HPDE6-E6E7 (cell line): ENCODE measurements around the gene SNRPA1.
"Not testable (repeated sequence)": the region's sequence is repeated elsewhere in the genome, so short reads cannot be mapped to it uniquely, and the experiment has no call there.

Experiments used
- DNase-seq: peaks from one replicate; pipeline ENCODE4 v3.0.0; 2011; ENCODE audit warnings: missing footprints; ENCODE audit errors: extremely low spot score

The SNRPA1 gene

DNA sequence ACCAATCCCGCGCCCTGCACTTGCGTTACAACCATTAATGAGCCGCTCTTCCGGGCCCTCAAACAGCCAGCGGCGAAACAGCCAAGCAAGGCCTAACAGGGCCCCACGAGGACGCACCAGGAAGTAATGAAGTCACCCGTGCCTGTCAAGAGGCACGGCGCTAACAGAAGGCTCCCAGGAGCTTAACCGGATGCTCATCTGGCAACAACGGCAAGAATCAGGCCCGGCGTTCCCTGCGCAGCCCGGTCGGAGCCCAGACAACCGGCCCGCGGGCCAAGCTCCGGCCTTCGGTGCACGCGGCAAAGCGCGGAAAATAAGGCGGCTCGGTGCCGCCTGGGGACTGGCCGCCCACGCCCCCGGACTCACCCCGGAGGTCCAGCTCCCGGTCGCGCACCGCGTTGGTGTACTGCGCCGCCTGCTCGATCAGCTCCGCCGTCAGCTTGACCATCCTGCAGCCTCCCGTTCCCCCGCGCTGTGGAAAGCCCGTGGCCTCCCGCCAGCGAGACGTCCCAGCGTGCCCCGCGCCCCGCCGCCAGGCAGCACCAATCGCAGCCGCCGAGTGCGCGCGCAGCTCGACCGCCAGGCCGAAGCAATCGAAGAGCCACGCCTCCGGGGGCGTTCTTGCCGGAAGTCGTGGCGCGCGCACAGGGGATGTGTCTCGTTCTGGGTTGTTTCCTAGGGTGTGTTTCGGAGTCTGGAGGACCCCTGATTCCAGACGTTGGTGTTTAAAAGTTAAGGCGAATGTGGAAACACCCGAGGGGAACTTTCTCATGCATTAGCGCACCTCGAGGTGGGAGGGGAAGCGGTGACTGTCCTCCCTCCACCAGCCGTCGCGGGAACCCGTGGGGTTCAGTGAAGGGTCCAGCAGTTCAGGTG lies at the start of gene SNRPA1:
Gene SNRPA1 (minus strand): TSS at position 518 of the 876 bp plus-strand sequence. CDS start 70 bp downstream, at position 448.
- DNase-seq, result peak; percentile 76

- no peak for DNase-seq
Observed at GRCh38 chr15:101342056-101342455, 47.0 kb upstream of the SNRPA1 start.

DNA sequence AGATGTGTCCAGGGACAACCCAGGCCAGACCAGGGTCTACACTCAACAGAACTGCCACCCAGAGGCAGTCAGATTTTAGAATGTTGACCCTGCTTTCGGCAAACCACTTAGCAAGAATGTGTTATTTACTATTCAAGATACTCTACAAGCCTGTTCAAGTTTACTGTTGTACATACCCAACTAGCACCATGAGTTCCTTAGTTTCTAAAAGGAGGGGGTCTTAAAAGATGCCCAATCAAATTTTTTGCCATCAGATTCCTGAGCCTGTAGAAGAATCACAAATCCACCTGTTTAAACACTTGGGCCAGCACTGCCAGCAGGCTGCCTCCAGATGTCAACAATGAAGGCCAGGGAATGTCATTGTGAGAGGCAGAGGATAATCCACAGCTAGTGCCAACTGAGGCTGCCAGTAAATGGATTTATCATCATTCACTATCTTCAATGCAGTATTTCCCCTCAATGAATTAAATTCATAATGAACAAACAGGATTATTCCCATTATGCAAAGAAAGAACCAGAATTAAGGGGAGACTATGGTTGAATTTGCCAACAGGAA lies 43.5 kb upstream of the SNRPA1 start:
- DNase-seq, result no peak

- DNase-seq, result no peak
Observed at GRCh38 chr15:101337976-101338375, 42.9 kb upstream of the SNRPA1 start.

DNA sequence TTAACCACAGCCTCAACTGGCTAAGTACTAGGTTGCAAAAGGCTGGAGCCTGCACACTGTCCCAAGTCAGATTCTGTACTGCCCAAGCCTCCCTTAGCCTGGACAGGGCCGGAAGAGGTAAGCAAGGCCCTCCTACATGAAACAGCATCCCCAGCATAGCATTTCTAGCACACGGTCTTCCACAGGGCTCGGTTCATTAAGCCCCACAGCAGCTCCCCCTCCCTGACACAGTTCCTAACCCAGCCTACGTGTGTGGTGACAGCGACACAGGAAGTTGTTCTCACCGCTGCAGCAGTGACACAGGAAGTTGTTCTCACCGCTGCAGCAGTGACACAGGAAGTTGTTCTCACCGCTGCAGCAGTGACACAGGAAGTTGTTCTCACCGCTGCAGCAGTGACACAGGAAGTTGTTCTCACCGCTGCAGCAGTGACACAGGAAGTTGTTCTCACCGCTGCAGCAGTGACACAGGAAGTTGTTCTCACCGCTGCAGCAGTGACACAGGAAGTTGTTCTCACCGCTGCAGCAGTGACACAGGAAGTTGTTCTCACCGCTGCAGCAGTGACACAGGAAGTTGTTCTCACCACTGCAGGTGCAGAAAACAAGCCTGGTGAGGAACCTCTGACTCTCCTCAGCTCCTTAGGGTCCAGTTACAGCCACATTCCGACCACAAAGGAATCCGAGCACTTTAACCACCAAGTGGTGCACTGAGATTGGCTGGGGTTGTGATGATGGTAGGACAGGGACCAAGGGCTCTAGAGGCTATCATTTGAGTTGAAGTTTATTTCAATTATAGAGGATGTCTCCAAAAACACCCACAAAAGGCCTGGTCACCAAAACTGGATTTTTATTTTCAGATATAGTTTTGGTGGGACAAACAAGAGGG lies 39.1 kb upstream of the SNRPA1 start:
- DNase-seq, result not testable (repeated sequence)

DNA sequence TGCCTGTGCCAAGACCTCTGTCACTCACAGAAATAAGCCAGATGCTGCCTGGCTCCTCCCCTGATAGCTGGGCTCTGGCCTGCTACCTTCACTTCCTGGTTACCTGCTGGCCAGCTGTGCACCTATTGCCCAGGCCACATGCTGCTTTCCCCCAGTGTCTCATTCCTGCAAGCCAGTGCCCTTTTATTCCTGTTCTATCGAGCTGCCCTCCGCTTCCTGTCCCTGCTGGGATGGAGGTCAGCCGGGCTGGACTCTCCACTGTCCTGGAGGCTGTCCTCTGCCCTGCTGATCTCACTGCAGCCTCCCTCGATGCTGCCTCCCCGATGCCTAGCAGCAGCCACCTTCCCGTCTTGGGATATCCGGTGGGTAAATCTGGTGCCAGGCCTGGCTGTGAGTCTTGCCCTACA lies 37.0 kb upstream of the SNRPA1 start:
- no peak for DNase-seq

GRCh38 chr15:101329867-101330380 lies 34.9 kb upstream of the SNRPA1 start:
- DNase-seq, result no peak

GRCh38 chr15:101329309-101329863 lies 34.3 kb upstream of the SNRPA1 start:
- DNase-seq, result no peak

DNA sequence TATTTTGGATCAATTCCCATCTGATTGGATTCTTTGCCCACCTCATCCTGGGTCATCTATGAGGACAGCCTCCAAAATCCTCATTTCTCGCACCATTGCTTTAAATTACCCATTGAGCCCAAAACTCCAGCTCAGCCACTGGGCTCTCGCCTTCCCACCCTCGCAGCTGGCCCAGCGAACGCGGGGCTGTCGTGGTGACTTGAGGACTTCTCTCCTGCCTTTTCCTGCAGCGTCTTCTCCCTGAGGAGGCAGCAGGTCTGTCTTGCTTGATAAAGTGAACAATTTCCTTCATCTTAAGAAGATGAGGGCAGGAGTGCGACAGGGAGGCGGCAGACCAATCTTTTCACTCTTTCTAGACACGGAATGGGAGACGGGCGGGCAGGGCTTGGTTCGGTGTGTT lies 33.0 kb upstream of the SNRPA1 start:
- no peak for DNase-seq

GRCh38 chr15:101327147-101327740 lies 32.2 kb upstream of the SNRPA1 start:
- no peak for DNase-seq

DNA sequence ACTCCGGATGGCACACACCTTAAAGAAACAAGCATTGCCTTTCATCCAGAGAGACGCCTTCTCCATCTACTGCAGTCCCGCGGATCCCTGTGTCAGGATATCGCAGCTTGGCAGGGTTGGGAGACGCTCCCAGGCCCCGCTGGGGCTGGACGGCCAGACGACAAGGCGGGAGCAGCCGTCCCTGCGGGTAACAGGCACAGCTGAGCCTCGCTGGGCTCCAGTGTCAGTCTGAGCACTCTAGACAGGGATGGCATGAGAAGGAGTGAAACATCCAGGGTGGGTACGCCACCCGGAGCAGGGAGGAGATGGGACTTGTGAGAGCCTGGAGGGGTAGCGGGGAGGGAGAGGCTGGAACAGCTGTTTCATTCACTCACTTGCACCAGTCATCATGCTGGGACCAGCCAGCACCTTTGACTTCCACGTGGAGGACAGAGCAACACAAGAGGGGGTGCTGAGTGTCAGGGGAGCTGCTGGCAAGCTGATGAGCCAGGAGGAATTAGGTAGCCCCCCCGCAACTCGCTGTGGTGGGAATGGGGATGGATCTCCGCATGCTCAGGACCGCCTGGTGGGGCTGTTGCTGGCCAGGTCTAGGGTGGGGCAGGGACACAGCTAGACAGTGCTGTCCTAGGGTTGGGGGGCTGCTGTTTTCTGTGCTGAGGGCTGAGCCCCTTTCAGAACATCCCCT lies 31.6 kb upstream of the SNRPA1 start:
- DNase-seq, result no peak

- DNase-seq, result no peak
Observed at GRCh38 chr15:101326026-101326315, 30.9 kb upstream of the SNRPA1 start.

GRCh38 chr15:101325263-101326025 lies 30.4 kb upstream of the SNRPA1 start:
- DNase-seq, result no peak

- no peak for DNase-seq
Observed at GRCh38 chr15:101324524-101325177, 29.6 kb upstream of the SNRPA1 start.

DNA sequence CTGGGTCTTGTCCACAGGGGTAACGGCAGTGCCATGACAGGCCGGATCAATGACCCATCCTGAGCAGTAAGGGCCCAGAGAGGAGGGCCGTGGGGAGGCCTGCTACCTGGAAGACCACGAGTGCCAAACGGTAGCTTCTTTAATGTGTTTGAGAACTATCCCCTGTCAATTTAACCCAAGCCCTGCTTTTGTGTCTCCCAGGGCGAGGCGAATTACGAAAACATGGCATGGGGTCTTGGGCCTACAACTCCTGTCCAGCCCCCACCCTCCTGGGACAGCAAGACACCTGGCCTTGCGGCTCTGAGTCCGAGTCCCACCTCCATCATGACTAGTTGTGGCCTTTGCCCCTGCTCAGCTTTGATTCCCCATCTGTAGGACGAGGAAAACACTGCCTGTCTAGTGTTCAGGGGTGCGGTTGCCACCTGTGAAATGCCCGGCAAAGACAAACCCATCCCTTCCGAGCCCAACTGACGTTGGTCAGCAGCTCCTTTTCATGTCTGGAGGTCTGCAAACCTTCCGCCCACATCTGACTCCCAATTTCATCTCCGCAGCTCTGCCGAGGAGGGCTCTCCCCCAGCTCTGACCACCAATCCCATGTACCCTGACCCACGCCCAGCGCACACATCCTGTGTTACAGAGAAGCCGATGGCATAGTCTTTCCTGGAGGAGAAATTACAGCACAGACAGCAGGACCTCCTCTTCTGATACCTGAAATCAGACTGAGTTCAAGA lies 28.9 kb upstream of the SNRPA1 start:
- DNase-seq, result no peak

- DNase-seq, result no peak
Observed at GRCh38 chr15:101322854-101323477, 27.9 kb upstream of the SNRPA1 start.

DNA sequence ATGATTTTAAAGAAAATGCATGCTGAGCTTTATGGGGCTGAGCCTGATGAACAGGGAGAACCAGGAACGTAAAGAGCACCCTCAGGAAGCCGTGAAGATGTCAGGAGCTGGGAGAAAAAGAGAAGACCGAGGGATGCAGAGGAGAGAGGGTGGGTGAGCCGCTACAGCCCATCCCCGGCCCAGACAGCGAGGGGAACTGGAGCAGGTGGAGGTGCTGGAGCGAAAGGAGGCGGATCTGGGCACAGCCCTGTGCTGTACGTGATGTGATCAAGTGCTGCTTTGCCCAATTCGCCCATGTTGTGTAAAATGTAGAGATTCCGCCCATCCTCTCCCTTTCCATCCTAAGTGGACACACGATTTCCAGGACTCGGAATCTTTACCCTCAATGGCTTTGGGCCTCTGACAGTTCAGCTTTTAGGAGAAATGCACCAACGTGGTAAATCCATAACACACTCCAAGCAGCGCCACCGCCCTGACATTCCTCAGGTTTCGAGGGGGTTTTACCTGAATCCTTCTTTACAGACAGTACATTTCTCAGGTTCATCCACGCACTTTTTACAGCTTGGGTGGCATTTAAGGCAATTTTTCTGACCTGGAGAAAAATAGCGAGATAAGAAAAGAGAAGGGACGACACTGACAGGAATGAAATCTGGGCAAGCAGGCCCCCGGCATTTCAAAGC lies 27.1 kb upstream of the SNRPA1 start:
- no peak for DNase-seq

GRCh38 chr15:101320501-101321052 lies 25.5 kb upstream of the SNRPA1 start:
- no peak for DNase-seq
